HepG2 (cell line): ENCODE results near the gene CAD. TPM values are rescaled to one million over a fixed set of nuclear protein-coding genes. Genes with fewer than 3 reads are reported as not detected.
A peak's percentile ranks its signal among the peaks of the same experiment; 100 is the strongest.

Experiments used
- ARNTL ChIP-seq: sonication (generic); formaldehyde crosslinking; IDR thresholded peaks from 2 replicates; pipeline ENCODE4 v1.4.0; 2020; ENCODE audit warnings: mild to moderate bottlenecking, missing genetic modification reagents
- BHLHE40 ChIP-seq: IDR thresholded peaks from 2 replicates; pipeline ENCODE4 v1.6.1; 2011; ENCODE audit warnings: low read length, improper control_type of control experiment
- CC2D1A ChIP-seq: sonication (generic); formaldehyde crosslinking; IDR thresholded peaks from 2 replicates; pipeline ENCODE4 v1.8.1; 2023; ENCODE audit warnings: mild to moderate bottlenecking, missing genetic modification reagents
- CHD4 ChIP-seq: fragments of 200-600 bp; sonication (generic); IDR thresholded peaks from 2 replicates; pipeline ENCODE4 v1.7.0; 2017; ENCODE audit warnings: mild to moderate bottlenecking, low read length, borderline replicate concordance
- DMAP1 ChIP-seq: IDR thresholded peaks from 2 replicates; pipeline ENCODE4 v1.6.1; 2016
- FOXP1 ChIP-seq, 2 experiments: fragments of 450-650 bp in 1 of 2; IDR thresholded peaks; 2 replicates each; pipeline ENCODE4 v1.6.1; 2017 to 2018; ENCODE audit warnings: antibody characterized with exemption in 1 of 2
- HNRNPUL1 ChIP-seq: fragments of 200-400 bp; formaldehyde crosslinking; IDR thresholded peaks from 2 replicates; pipeline ENCODE4 v1.6.1; 2017; ENCODE audit warnings: low read depth, mild to moderate bottlenecking, low read length, moderate library complexity
- KMT2A ChIP-seq: sonication (generic); formaldehyde crosslinking; IDR thresholded peaks from 2 replicates; pipeline ENCODE4 v1.4.0; 2020; ENCODE audit warnings: missing genetic modification reagents
- NCOA1 ChIP-seq: sonication (generic); formaldehyde crosslinking; IDR thresholded peaks from 2 replicates; pipeline ENCODE4 v1.9.0; 2021; ENCODE audit warnings: missing genetic modification reagents
- NCOA5 ChIP-seq: sonication (generic); formaldehyde crosslinking; IDR thresholded peaks from 2 replicates; pipeline ENCODE4 v1.4.0; 2020; ENCODE audit warnings: missing genetic modification reagents
- TARDBP ChIP-seq: sonication (generic); formaldehyde crosslinking; IDR thresholded peaks from 2 replicates; pipeline ENCODE4 v1.8.0; 2022; ENCODE audit warnings: mild to moderate bottlenecking, missing genetic modification reagents
- TFAP4 ChIP-seq: sonication (generic); IDR thresholded peaks from 2 replicates; pipeline ENCODE4 v1.6.1; 2016; ENCODE audit warnings: low read depth, borderline replicate concordance
- ZFY ChIP-seq: sonication (generic); formaldehyde crosslinking; IDR thresholded peaks from 2 replicates; pipeline ENCODE4 v1.4.0; 2020; ENCODE audit warnings: missing genetic modification reagents
- ZNF17 ChIP-seq: sonication (generic); formaldehyde crosslinking; IDR thresholded peaks from 2 replicates; pipeline ENCODE4 v1.5.0; 2020; ENCODE audit warnings: mild to moderate bottlenecking, missing genetic modification reagents
- ZNF274 ChIP-seq: sonication (generic); formaldehyde crosslinking; IDR thresholded peaks from 2 replicates; pipeline ENCODE4 v1.5.1; 2020; ENCODE audit warnings: mild to moderate bottlenecking, missing genetic modification reagents
- ZNF484 ChIP-seq: sonication (generic); formaldehyde crosslinking; IDR thresholded peaks from 2 replicates; pipeline ENCODE4 v1.5.1; 2020; ENCODE audit warnings: mild to moderate bottlenecking, low read depth, missing genetic modification reagents, borderline replicate concordance
- ZNF607 ChIP-seq: sonication (generic); formaldehyde crosslinking; IDR thresholded peaks from 2 replicates; pipeline ENCODE4 v1.5.1; 2020; ENCODE audit warnings: missing genetic modification reagents, mild to moderate bottlenecking, borderline replicate concordance
- polyA plus RNA-seq, 8 experiments: library from polyadenylated mRNA; depleted of rRNA in 3 of 8; stranded (reverse) in 7 of 8; unstranded in 1 of 8; fragments of >200 nt; fragmentation: Illumina TruSeq in 4 of 8; extraction: Trizol in 4 of 8; gene quantifications; 2 replicates each; pipeline versions ENCODE4 v1.2.1 to v1.2.3, GENCODE V29; 2011 to 2016; ENCODE audit warnings: low read depth in 4 of 8, missing spikeins in 1 of 8, mixed read lengths in 1 of 8; ENCODE audit not compliant: insufficient read depth in 1 of 8
- total RNA-seq, 5 experiments: library from RNA; depleted of rRNA; stranded (reverse); fragments of >200 nt; fragmentation: Illumina TruSeq; extraction: Trizol; gene quantifications; 2 replicates each; pipeline ENCODE4 v1.2.3, GENCODE V29; 2016; ENCODE audit warnings: low read depth in 1 of 5
- TF ChIP-seq, protein P1 (sequence below): sonication (generic); formaldehyde crosslinking; conservative IDR thresholded peaks from 2 replicates; pipeline ENCODE4 v1.8.0; 2022; ENCODE audit warnings: mild to moderate bottlenecking, moderate library complexity, missing genetic modification reagents
- TF ChIP-seq, protein P2 (sequence below): IDR thresholded peaks from 2 replicates; pipeline ENCODE4 v1.6.1; 2012; ENCODE audit warnings: inconsistent platforms
- TF ChIP-seq, protein P3 (sequence below): sonication (generic); formaldehyde crosslinking; conservative IDR thresholded peaks from 2 replicates; pipeline ENCODE4 v1.4.0; 2020; ENCODE audit warnings: mild to moderate bottlenecking, missing genetic modification reagents, moderate library complexity
- TF ChIP-seq, protein P4 (sequence below): sonication (generic); formaldehyde crosslinking; IDR thresholded peaks from 2 replicates; pipeline ENCODE4 v1.5.1; 2020; ENCODE audit warnings: missing genetic modification reagents, mild to moderate bottlenecking, borderline replicate concordance
- TF ChIP-seq, protein P5 (sequence below): IDR thresholded peaks from 2 replicates; pipeline ENCODE4 v1.6.1; 2016

CAD gene
- total and polyA plus RNA-seq, 2 of the 13 experiments (the other 11 are each of a cell fraction or from before 2014, with no cell fraction given): 21.7 to 37.0 TPM

GRCh38 chr2:27185331-27186026 lies 31.7 kb upstream of the CAD start (continued):
- TF ChIP-seq, protein P1, sequence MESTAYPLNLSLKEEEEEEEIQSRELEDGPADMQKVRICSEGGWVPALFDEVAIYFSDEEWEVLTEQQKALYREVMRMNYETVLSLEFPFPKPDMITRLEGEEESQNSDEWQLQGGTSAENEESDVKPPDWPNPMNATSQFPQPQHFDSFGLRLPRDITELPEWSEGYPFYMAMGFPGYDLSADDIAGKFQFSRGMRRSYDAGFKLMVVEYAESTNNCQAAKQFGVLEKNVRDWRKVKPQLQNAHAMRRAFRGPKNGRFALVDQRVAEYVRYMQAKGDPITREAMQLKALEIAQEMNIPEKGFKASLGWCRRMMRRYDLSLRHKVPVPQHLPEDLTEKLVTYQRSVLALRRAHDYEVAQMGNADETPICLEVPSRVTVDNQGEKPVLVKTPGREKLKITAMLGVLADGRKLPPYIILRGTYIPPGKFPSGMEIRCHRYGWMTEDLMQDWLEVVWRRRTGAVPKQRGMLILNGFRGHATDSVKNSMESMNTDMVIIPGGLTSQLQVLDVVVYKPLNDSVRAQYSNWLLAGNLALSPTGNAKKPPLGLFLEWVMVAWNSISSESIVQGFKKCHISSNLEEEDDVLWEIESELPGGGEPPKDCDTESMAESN: peak; percentile 65; the same call in 1 of the 2 replicates
- TF ChIP-seq NCOA5 (no peak), HNRNPUL1 (no peak), TFAP4 (peak; percentile 53; the same call in 1 of the 2 replicates), CC2D1A (peak; percentile 19; the same call in 1 of the 2 replicates), ZNF17 (CRISPR knock-in tag) (no peak), CHD4 (no peak), TARDBP (CRISPR knock-in tag) (0 out of 2 replicates have a peak, but pooled peaks have one; percentile 38), DMAP1 (no peak), ZNF607 (CRISPR knock-in tag) (peak; percentile 57; the same call in 1 of the 2 replicates), FOXP1 (IDR thresholded peaks at IDR 0.05) (no peak), FOXP1 (CRISPR knock-in tag; IDR thresholded peaks at IDR 0.05) (no peak), NCOA1 (no peak), KMT2A (CRISPR knock-in tag) (0 out of 2 replicates have a peak, but pooled peaks have one; percentile 43), ZNF274 (CRISPR knock-in tag) (no peak), ZFY (0 out of 2 replicates have a peak, but pooled peaks have one; percentile 30), ZNF484 (CRISPR knock-in tag) (no peak), ARNTL (CRISPR knock-in tag) (no peak), BHLHE40 (no peak)
- TF ChIP-seq, protein P2, sequence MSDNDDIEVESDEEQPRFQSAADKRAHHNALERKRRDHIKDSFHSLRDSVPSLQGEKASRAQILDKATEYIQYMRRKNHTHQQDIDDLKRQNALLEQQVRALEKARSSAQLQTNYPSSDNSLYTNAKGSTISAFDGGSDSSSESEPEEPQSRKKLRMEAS: peak; percentile 56; the same call in 1 of the 2 replicates
- TF ChIP-seq, protein P3, sequence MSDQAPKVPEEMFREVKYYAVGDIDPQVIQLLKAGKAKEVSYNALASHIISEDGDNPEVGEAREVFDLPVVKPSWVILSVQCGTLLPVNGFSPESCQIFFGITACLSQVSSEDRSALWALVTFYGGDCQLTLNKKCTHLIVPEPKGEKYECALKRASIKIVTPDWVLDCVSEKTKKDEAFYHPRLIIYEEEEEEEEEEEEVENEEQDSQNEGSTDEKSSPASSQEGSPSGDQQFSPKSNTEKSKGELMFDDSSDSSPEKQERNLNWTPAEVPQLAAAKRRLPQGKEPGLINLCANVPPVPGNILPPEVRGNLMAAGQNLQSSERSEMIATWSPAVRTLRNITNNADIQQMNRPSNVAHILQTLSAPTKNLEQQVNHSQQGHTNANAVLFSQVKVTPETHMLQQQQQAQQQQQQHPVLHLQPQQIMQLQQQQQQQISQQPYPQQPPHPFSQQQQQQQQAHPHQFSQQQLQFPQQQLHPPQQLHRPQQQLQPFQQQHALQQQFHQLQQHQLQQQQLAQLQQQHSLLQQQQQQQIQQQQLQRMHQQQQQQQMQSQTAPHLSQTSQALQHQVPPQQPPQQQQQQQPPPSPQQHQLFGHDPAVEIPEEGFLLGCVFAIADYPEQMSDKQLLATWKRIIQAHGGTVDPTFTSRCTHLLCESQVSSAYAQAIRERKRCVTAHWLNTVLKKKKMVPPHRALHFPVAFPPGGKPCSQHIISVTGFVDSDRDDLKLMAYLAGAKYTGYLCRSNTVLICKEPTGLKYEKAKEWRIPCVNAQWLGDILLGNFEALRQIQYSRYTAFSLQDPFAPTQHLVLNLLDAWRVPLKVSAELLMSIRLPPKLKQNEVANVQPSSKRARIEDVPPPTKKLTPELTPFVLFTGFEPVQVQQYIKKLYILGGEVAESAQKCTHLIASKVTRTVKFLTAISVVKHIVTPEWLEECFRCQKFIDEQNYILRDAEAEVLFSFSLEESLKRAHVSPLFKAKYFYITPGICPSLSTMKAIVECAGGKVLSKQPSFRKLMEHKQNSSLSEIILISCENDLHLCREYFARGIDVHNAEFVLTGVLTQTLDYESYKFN: peak; percentile 42; the same call in 1 of the 2 replicates
- TF ChIP-seq, protein P4, sequence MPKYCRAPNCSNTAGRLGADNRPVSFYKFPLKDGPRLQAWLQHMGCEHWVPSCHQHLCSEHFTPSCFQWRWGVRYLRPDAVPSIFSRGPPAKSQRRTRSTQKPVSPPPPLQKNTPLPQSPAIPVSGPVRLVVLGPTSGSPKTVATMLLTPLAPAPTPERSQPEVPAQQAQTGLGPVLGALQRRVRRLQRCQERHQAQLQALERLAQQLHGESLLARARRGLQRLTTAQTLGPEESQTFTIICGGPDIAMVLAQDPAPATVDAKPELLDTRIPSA (CRISPR knock-in tag): no peak
- TF ChIP-seq, protein P5, sequence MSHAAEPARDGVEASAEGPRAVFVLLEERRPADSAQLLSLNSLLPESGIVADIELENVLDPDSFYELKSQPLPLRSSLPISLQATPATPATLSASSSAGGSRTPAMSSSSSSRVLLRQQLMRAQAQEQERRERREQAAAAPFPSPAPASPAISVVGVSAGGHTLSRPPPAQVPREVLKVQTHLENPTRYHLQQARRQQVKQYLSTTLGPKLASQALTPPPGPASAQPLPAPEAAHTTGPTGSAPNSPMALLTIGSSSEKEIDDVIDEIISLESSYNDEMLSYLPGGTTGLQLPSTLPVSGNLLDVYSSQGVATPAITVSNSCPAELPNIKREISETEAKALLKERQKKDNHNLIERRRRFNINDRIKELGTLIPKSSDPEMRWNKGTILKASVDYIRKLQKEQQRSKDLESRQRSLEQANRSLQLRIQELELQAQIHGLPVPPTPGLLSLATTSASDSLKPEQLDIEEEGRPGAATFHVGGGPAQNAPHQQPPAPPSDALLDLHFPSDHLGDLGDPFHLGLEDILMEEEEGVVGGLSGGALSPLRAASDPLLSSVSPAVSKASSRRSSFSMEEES (CRISPR knock-in tag): peak; percentile 21; the same call in 1 of the 2 replicates
